Type B pancreatic cell (in vitro differentiated cells): ENCODE measurements around the gene SDHC. TPM values are rescaled to one million over a fixed set of nuclear protein-coding genes. Genes with fewer than 3 reads are reported as not detected.
"Not testable (repeated sequence)": the region's sequence is repeated elsewhere in the genome, so short reads cannot be mapped to it uniquely, and the experiment has no call there.

Experiments used
- DNase-seq: peaks from one replicate; pipeline ENCODE4 v3.0.0; 2021; ENCODE audit warnings: mixed read lengths; ENCODE audit not compliant: unreplicated experiment; ENCODE audit errors: extremely low spot score
- H3K27ac Mint-ChIP-seq: 2 replicates; pipeline ENCODE4 v1.8.0; 2021; ENCODE audit warnings: mild to moderate bottlenecking, mixed read lengths
- H3K27me3 Mint-ChIP-seq: 2 replicates; pipeline ENCODE4 v1.8.0; 2021; ENCODE audit warnings: mixed read lengths
- H3K36me3 Mint-ChIP-seq: 2 replicates; pipeline ENCODE4 v1.8.0; 2021; ENCODE audit warnings: mixed read lengths
- H3K4me1 Mint-ChIP-seq: one replicate; pipeline ENCODE4 v1.8.0; 2021; ENCODE audit warnings: mixed read lengths; ENCODE audit not compliant: unreplicated experiment
- H3K4me3 Mint-ChIP-seq: 2 replicates; pipeline ENCODE4 v1.8.0; 2021; ENCODE audit warnings: mild to moderate bottlenecking, mixed read lengths
- H3K9me3 Mint-ChIP-seq: 2 replicates; pipeline ENCODE4 v1.8.0; 2021; ENCODE audit warnings: mixed read lengths
- CTCF ChIP-seq: fragments of 200-600 bp; sonication (generic); conservative IDR thresholded peaks from 2 replicates; pipeline ENCODE4 v1.5.0; 2021; ENCODE audit warnings: antibody characterized with exemption, mild to moderate bottlenecking
- total RNA-seq: library from RNA; stranded (reverse); gene quantifications from 2 replicates; pipeline ENCODE4 v1.2.1, GENCODE V29; 2021; ENCODE audit warnings: low replicate concordance

Gene SDHC
- total RNA-seq, 1 donor from 2014 or later, result 206 TPM

- DNase-seq, result no peak
- H3K4me3 Mint-ChIP-seq, result no peak overlapping the region
- H3K27me3 Mint-ChIP-seq, result no peaks in the 10 kb centered on the region
- H3K27ac Mint-ChIP-seq, result no peak overlapping the region
- H3K36me3 Mint-ChIP-seq, result no peaks in the 10 kb centered on the region
- TF ChIP-seq CTCF, result no peak
- peaks cover 7% of the 10 kb centered on the region for H3K4me1 Mint-ChIP-seq
- no peaks in the 10 kb centered on the region for H3K9me3 Mint-ChIP-seq
These were observed 79.0 kb downstream of the SDHC start for GRCh38 chr1:161393151-161393550.

GRCh38 chr1:161397038-161397437 lies 82.9 kb downstream of the SDHC start:
- H3K4me3 Mint-ChIP-seq, result not testable (repeated sequence)

GRCh38 chr1:161398900-161399256 lies 84.7 kb downstream of the SDHC start:
- peak overlapping the region; percentile 100 for H3K27ac Mint-ChIP-seq
- H3K4me3 Mint-ChIP-seq, result peak overlapping the region; percentile 95
- peaks cover 27% of the 10 kb centered on the region for H3K27me3 Mint-ChIP-seq
- peaks cover 14% of the 10 kb centered on the region for H3K4me1 Mint-ChIP-seq
- H3K36me3 Mint-ChIP-seq, result peaks cover 6% of the 10 kb centered on the region
- DNase-seq, result no peak
- TF ChIP-seq CTCF, result no peak
- peaks cover 3% of the 10 kb centered on the region for H3K9me3 Mint-ChIP-seq

More at GRCh38 chr1:161397038-161397437, 82.9 kb downstream of the SDHC start:
- peaks cover 14% of the 10 kb centered on the region for H3K4me1 Mint-ChIP-seq
- not testable (repeated sequence) for DNase-seq, H3K27ac Mint-ChIP-seq, H3K9me3 Mint-ChIP-seq, H3K36me3 Mint-ChIP-seq
- peaks cover 13% of the 10 kb centered on the region for H3K27me3 Mint-ChIP-seq

- H3K27me3 Mint-ChIP-seq, result peaks cover 31% of the 10 kb centered on the region
- DNase-seq, result peak; percentile 90
- H3K4me1 Mint-ChIP-seq, result peaks cover 14% of the 10 kb centered on the region
- peak overlapping the region; percentile 100 for H3K27ac Mint-ChIP-seq
- H3K9me3 Mint-ChIP-seq, result peaks cover 3% of the 10 kb centered on the region
- TF ChIP-seq CTCF, result peak; percentile 73
- peaks cover 6% of the 10 kb centered on the region for H3K36me3 Mint-ChIP-seq
- H3K4me3 Mint-ChIP-seq, result peak overlapping the region; percentile 95
These were observed 85.2 kb downstream of the SDHC start for GRCh38 chr1:161399257-161399998.

- Mint-ChIP-seq H3K4me1 (peaks cover 14% of the 10 kb centered on the region), H3K36me3 (peaks cover 6% of the 10 kb centered on the region), H3K4me3 (peak overlapping the region; percentile 48), H3K9me3 (peaks cover 3% of the 10 kb centered on the region), H3K27ac (no peak overlapping the region), H3K27me3 (peaks cover 36% of the 10 kb centered on the region)
- DNase-seq, result no peak
- no peak for TF ChIP-seq CTCF
These were observed 88.3 kb downstream of the SDHC start for GRCh38 chr1:161402446-161402845.

GRCh38 chr1:161404051-161404597 lies 89.9 kb downstream of the SDHC start:
- Mint-ChIP-seq H3K4me3 (no peak overlapping the region), H3K36me3 (peaks cover 4% of the 10 kb centered on the region), H3K9me3 (peaks cover under 1% of the 10 kb centered on the region), H3K27me3 (peaks cover 39% of the 10 kb centered on the region), H3K4me1 (peaks cover 10% of the 10 kb centered on the region), H3K27ac (no peak overlapping the region)
- DNase-seq, result no peak
- no peak for TF ChIP-seq CTCF

GRCh38 chr1:161406551-161406950 lies 92.4 kb downstream of the SDHC start:
- H3K27ac Mint-ChIP-seq, H3K36me3 Mint-ChIP-seq, H3K4me1 Mint-ChIP-seq, H3K9me3 Mint-ChIP-seq, H3K4me3 Mint-ChIP-seq, DNase-seq: not testable (repeated sequence)
- peaks cover 33% of the 10 kb centered on the region for H3K27me3 Mint-ChIP-seq
